ENCODE measurements around the gene KY. TPM values are rescaled to one million over a fixed set of nuclear protein-coding genes. Genes with fewer than 3 reads are reported as not detected.
"Not testable (repeated sequence)": the region's sequence is repeated elsewhere in the genome, so short reads cannot be mapped to it uniquely, and the experiment has no call there.

Gene KY
- total RNA-seq, 2 donors from 2014 or later: not detected

DNA sequence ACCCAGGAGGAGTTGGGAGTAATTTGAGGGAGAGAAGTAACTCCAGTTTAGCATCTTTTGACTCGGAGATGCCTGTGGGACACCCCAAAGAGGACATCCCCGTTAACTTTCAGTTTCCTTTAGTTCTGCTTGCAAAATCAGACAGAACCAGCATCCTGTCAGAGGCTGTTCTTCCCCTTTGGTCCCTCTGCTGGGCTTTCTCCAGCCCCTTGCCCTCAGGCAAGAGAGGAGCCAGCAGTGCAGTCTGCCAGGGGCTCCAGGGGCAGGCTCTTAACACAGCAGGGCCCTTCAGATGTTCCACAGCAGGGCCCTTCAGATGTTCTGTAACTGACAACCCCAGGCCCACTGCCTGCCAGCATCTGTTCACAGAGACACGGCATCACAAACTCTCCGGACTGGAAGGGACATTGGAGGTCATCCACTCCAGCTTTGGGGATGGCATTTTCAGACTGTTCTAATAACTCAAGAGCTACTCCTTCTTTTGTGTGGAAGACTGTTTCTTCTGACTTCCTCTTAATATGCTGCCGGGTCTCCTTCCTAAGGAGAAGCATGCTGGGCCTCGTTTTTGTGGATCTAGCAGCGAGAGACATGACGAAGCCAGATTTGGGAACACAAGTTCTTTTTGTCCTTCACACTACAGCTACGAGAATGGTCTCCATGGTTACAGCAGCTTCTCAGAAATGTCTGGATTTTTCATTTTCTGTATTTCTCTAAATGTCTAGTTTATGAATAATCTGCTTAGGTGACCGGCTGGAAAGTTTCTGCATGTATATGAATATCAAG, 51.9 kb downstream of the KY start:
- Mint-ChIP-seq H3K27me3 (peaks cover 7% of the 10 kb centered on the region), H3K9me3 (no peaks in the 10 kb centered on the region), H3K4me3 (no peak overlapping the region), H3K36me3 (ENCODE audit: low read depth) (no peaks in the 10 kb centered on the region), H3K4me1 (no peaks in the 10 kb centered on the region), H3K27ac (no peak overlapping the region)
- ATAC-seq (replicated peaks): no peak

DNA sequence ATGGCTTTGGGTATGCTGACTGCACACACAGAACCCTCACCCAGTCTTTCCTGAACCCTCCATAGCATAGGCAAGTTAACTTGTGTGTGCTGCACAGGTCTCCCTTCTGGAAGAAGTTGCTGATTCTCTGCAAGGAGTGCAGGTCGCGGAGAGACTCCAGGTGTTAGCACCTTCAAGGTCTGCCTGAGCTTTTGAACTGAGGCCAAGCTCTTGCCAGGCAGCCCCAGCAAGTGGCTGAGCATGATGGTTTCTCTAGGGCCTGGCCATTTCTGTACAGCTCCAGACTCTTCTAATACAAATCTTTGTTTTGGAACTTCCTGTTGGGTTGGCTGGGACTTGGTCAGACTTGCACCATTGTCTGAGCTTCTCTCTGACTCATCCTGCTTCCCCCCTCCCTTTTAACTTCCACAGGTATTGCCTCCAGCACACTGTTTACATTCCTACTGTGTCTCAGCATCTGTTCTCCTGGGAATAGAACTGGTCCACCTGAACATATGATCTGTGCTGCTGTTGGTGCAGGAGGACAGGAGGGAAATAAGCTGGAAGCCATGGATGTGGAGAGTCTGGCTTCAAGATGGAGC, 53.3 kb downstream of the KY start:
- Mint-ChIP-seq H3K36me3 (ENCODE audit: low read depth) (no peaks in the 10 kb centered on the region), H3K4me3 (no peak overlapping the region), H3K27ac (no peak overlapping the region), H3K9me3 (no peaks in the 10 kb centered on the region), H3K4me1 (no peaks in the 10 kb centered on the region), H3K27me3 (peaks cover 7% of the 10 kb centered on the region)
- ATAC-seq (replicated peaks): no peak

DNA sequence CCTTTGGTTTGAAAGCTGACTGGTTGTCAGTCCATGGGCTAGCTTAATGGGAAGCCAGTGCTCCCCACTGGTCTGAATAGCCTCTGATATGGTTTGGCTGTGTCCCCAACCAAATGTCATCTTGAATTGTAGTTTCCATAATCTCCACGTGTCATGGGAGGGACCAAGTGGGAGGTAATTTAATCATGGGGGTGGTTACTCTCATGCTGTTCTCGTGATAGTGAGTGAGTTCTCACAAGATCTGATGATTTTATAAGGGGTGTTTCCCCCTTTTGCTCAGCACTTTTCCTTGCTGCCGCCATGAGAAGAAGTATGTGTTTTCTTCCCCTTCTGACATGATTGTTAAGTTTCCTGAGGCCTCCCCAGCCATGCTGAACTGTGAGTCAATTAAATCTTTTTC, 55.8 kb downstream of the KY start:
- H3K36me3 Mint-ChIP-seq (ENCODE audit: low read depth); H3K27ac Mint-ChIP-seq; ATAC-seq (replicated peaks); H3K4me1 Mint-ChIP-seq; H3K9me3 Mint-ChIP-seq; H3K4me3 Mint-ChIP-seq; H3K27me3 Mint-ChIP-seq: not testable (repeated sequence)

DNA sequence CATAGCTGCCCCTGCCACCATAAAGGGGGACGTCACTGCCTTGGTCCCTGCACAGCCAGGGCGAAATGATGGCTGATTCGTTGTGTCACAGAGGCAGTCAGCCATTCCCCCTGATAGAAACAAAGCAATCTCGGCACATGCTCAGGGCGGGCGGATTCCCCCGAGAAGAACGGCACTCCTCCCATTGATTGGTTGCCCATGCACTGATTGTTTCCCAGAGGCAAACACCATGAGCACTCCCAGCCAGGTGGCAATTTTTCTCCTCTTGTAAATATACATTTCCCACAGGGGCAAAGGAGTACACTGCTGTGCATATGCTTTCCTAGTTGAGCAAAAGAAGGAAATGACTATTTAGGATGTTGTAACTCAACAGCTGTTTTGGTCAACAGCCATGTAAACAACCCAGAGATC, 56.5 kb downstream of the KY start:
- Mint-ChIP-seq H3K27ac (no peak overlapping the region), H3K4me1 (no peaks in the 10 kb centered on the region), H3K9me3 (peaks cover under 1% of the 10 kb centered on the region), H3K36me3 (ENCODE audit: low read depth) (no peaks in the 10 kb centered on the region), H3K27me3 (peaks cover 4% of the 10 kb centered on the region), H3K4me3 (no peak overlapping the region)
- ATAC-seq (replicated peaks): no peak

DNA sequence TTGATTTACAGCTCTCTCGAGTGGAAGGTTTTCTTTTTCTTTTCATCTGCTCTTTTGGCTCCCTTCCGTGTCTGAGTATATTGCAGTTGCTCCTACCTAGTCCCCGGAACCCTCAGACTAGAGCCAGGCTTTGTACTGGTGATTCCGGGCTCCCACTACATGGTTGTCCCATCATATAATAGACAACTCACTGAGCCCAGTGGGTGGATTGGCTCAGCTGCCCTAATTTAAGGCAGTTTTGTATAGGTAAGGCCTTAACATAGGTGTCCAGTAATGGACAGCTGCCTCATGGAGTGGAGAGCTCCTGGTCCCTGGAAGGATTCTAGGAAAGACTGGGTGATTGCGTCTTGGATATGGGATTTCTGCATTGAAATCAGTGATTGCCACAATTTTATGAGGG, 58.0 kb downstream of the KY start:
- Mint-ChIP-seq H3K36me3 (ENCODE audit: low read depth) (no peaks in the 10 kb centered on the region), H3K4me3 (no peak overlapping the region), H3K4me1 (no peaks in the 10 kb centered on the region), H3K27ac (no peak overlapping the region), H3K9me3 (peaks cover 4% of the 10 kb centered on the region), H3K27me3 (peaks cover 6% of the 10 kb centered on the region)
- ATAC-seq (replicated peaks): no peak

DNA sequence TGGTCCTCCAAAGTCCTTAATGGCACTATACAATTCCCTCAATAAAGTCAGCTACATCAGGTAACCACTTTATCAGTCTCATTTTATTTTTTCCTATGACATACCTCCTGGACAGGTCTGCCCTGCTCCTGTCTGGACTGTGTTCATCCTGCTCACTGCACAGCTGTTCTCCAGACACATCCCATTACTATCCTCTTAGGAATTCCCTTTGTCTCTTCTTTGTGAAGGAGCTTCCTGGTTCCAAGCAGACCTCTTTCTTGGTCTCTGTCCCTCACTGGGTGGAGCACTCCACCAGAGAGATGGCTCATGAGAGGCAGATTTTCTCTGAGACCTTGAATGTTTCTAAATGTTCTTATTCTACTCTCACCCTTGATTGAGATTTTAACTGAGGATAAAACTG, 60.1 kb downstream of the KY start:
- Mint-ChIP-seq H3K27ac (no peak overlapping the region), H3K4me3 (no peak overlapping the region), H3K4me1 (no peaks in the 10 kb centered on the region), H3K27me3 (peaks cover 4% of the 10 kb centered on the region), H3K9me3 (peaks cover 4% of the 10 kb centered on the region), H3K36me3 (ENCODE audit: low read depth) (no peaks in the 10 kb centered on the region)
- no peak for ATAC-seq (replicated peaks)

DNA sequence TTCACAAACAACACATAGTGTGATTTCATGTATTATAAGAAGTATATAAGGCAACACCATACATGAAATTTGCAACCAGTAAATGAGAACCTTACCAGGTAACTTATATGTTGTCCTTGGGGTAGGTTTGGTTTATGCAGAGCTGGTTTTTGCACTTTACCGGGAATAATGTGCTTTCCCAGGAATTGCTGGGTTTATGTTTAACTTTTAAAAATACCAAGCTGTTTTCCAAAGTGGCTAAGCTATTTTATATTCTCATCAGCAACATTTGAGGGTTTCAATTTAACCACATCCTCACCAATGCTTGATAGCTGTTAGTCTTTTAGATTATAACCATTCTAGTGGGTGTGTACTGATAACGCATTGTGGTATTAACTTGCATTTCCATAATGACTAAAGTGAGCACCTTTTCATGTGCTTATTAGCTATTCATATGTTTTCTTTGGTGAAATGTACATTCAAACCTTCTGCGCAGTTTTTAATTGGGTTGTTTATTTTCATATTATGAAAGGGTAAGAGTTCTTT, 71.6 kb downstream of the KY start:
- H3K4me1 Mint-ChIP-seq: no peaks in the 10 kb centered on the region
- no peaks in the 10 kb centered on the region for H3K27me3 Mint-ChIP-seq
- H3K9me3 Mint-ChIP-seq: peaks cover 6% of the 10 kb centered on the region
- no peak overlapping the region for H3K27ac Mint-ChIP-seq
- no peak overlapping the region for H3K4me3 Mint-ChIP-seq
- no peaks in the 10 kb centered on the region for H3K36me3 Mint-ChIP-seq (ENCODE audit: low read depth)
- ATAC-seq (replicated peaks): no peak

DNA sequence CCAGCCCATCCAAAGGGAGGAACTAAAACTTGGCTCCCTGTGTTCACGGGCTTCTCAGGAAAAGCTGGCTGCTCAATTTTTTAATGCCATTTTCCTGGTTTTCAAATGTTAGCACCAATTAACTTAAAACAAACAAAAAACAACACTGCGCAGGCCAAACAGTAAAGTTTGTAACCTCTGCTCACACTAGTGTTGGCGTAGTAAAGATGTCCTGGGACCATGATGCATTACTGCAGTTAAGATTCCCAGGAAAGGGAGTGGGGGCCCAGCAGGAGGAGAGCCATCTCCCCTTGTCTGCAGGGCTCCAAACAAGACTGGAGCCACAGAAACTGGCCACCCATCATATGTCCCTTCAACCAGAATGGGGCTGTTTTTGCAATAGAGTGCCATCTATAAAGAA, 74.0 kb downstream of the KY start:
- H3K4me1 Mint-ChIP-seq: no peaks in the 10 kb centered on the region
- ATAC-seq (replicated peaks): no peak
- H3K27me3 Mint-ChIP-seq: no peaks in the 10 kb centered on the region
- no peak overlapping the region for H3K27ac Mint-ChIP-seq
- H3K9me3 Mint-ChIP-seq: peaks cover 12% of the 10 kb centered on the region
- no peaks in the 10 kb centered on the region for H3K36me3 Mint-ChIP-seq (ENCODE audit: low read depth)
- no peak overlapping the region for H3K4me3 Mint-ChIP-seq

DNA sequence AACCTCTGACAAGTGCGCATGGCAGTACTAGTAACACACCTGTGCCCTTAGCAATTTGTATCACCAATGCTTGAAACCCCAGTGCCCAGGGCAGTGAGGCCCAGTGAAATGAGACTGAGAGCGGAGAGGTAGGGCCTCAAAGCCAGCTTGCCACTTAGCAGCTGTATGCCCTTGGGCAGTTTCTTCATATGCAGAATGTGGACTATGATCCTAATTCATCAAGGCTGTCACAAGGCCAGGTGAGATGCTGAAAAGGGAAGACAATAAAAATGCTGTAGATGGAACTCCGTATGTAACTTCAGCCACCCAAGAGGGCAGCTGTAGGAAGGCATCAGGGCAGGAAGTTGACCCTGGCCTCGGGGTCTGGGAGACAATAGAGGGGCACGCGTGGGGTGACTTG, 74.4 kb downstream of the KY start:
- ATAC-seq (replicated peaks): no peak
- no peak overlapping the region for H3K27ac Mint-ChIP-seq
- no peaks in the 10 kb centered on the region for H3K27me3 Mint-ChIP-seq
- H3K9me3 Mint-ChIP-seq: peaks cover 12% of the 10 kb centered on the region
- no peaks in the 10 kb centered on the region for H3K4me1 Mint-ChIP-seq
- H3K36me3 Mint-ChIP-seq (ENCODE audit: low read depth): no peaks in the 10 kb centered on the region
- H3K4me3 Mint-ChIP-seq: no peak overlapping the region

DNA sequence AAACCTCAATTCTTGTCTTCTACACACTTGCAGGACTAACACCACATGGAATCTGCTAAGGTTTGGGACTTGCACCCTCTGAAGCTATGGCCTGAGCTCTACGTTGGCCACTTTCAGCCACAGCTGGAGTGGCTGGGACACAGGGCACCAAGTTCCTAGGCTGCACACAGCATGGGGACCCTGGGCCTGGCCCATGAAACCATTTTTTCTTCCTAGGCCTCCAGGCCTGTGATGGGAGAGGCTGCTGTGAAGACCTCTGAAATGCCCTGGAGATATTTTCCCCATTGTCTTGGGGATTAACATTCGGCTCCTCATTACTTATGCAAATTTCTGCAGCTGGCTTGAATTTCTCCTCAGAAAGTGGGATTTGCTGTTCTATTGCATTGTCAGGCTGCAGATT, 80.9 kb downstream of the KY start:
- ATAC-seq (replicated peaks); H3K4me3 Mint-ChIP-seq; H3K27ac Mint-ChIP-seq; H3K4me1 Mint-ChIP-seq; H3K27me3 Mint-ChIP-seq; H3K36me3 Mint-ChIP-seq (ENCODE audit: low read depth): not testable (repeated sequence)
- peaks cover 27% of the 10 kb centered on the region for H3K9me3 Mint-ChIP-seq

DNA sequence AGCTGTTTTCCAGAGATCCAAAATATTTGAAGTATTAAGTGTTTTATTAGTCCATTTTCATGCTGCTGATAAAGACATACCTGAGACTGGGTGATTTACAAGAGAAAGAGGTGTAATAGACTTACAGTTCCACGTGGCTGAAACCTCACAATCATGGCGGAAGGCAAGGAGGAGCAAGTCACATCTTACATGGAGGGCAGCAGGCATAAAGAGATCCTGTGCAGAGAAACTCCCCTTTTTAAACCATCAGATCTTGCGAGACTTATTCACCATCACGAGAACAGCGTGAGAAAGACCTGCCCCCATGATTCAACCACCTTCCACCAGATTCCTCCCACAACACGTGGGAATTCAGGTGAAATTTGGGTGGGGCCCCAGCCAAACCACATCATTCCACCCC, 82.0 kb downstream of the KY start:
- H3K27ac Mint-ChIP-seq: no peak overlapping the region
- no peaks in the 10 kb centered on the region for H3K36me3 Mint-ChIP-seq (ENCODE audit: low read depth)
- no peak overlapping the region for H3K4me3 Mint-ChIP-seq
- H3K9me3 Mint-ChIP-seq: peaks cover 25% of the 10 kb centered on the region
- ATAC-seq (replicated peaks): no peak
- H3K4me1 Mint-ChIP-seq: no peaks in the 10 kb centered on the region
- H3K27me3 Mint-ChIP-seq: no peaks in the 10 kb centered on the region

DNA sequence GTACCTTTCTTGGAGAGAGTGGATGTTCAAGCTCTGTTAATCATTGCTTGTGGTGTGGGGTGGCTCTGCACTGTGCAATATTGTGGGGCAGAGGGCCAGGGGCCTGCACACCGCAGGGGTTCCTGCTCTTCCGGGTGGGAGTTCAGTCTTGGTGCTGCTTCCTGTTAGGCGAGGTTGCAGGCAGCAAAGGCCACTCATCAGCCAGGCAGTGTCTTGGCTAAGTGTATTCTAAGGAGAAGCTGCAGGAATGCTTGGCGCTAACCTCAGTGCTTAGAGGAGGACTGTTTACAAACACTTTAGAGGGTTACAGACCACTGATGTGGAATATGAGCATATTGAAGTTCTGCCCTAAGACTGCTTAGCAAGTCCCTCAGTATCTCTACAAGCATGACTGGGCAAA, 83.2 kb downstream of the KY start:
- no peaks in the 10 kb centered on the region for H3K27me3 Mint-ChIP-seq
- peaks cover 7% of the 10 kb centered on the region for H3K36me3 Mint-ChIP-seq (ENCODE audit: low read depth)
- H3K4me3 Mint-ChIP-seq: no peak overlapping the region
- H3K9me3 Mint-ChIP-seq: peaks cover 19% of the 10 kb centered on the region
- H3K27ac Mint-ChIP-seq: no peak overlapping the region
- ATAC-seq (replicated peaks): no peak
- no peaks in the 10 kb centered on the region for H3K4me1 Mint-ChIP-seq

DNA sequence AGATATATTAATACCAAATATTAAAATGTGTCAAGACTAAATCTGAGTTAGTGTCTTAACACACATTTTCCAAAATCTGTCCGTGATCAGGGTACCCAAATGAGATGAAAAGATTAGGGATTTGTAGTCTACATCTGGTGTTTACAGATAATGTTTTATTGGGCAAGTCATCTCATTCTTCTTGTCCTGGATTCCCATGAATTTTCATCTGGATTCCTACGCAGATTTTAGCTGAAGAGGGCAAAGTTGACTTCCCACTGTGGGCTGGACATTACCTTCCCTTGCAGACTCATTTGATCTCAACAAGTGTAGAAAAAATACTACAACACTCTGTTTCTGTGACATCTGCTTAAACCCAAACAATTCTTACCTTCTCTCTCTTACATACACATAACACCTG, 85.8 kb downstream of the KY start:
- H3K36me3 Mint-ChIP-seq (ENCODE audit: low read depth): peaks cover 33% of the 10 kb centered on the region
- H3K9me3 Mint-ChIP-seq: peaks cover 10% of the 10 kb centered on the region
- no peak overlapping the region for H3K27ac Mint-ChIP-seq
- no peak overlapping the region for H3K4me3 Mint-ChIP-seq
- no peaks in the 10 kb centered on the region for H3K27me3 Mint-ChIP-seq
- no peaks in the 10 kb centered on the region for H3K4me1 Mint-ChIP-seq
- ATAC-seq (replicated peaks): no peak

DNA sequence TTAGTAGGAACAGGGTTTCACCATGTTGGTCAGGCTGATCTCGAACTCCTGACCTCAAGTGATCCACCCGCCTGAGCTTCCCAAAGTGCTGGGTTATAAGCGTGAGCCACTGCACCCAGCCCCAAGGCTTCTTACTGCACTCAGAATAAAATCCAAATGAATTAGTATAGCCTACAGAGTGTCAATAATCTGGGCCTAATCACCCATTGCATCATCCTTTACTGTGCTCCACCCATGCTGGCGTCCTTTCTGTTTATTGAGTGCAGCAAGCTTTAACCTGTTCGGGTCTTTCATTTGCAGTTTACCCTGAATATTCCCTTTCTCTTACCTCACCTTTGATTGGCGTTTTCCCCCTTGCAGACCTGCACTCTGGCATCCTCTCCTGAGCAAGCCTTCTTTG, 87.2 kb downstream of the KY start:
- Mint-ChIP-seq H3K4me3 (no peak overlapping the region), H3K36me3 (ENCODE audit: low read depth) (peaks cover 46% of the 10 kb centered on the region), H3K4me1 (no peaks in the 10 kb centered on the region), H3K27me3 (no peaks in the 10 kb centered on the region), H3K27ac (no peak overlapping the region), H3K9me3 (peaks cover 1% of the 10 kb centered on the region)
- no peak for ATAC-seq (replicated peaks)

DNA sequence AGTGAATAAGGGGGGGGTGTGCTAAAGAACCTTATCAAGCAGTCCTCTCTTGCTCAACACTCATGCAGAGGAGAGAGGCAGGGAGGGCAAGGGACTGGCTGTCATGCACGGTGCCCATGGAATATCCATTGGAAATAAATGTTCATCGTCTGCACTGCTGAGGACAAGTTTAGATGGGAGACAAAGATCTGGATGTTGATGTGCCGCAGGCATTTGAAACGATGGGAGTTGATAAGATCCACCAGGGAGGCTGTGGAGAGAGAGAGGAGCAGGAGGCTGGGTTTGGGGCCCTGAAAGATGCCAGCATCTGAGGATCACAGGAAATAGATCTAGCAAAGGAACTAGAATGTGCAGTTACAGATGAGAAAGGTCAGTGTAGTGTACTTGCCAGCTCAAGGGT, 88.8 kb downstream of the KY start:
- H3K4me1 Mint-ChIP-seq: no peaks in the 10 kb centered on the region
- ATAC-seq (replicated peaks): no peak
- H3K36me3 Mint-ChIP-seq (ENCODE audit: low read depth): peaks cover 57% of the 10 kb centered on the region
- H3K27ac Mint-ChIP-seq: no peak overlapping the region
- H3K4me3 Mint-ChIP-seq: no peak overlapping the region
- H3K27me3 Mint-ChIP-seq: no peaks in the 10 kb centered on the region
- H3K9me3 Mint-ChIP-seq: no peaks in the 10 kb centered on the region

Measured in activated T-helper 17 cell treated with anti-CD3 and anti-CD28 coated beads, Interleukin-2, amount 50 U/mL, for 72 hours (primary cell).